A549 (cell line): ENCODE results near the gene INHA. TPM values are rescaled to one million over a fixed set of nuclear protein-coding genes. Genes with fewer than 3 reads are reported as not detected.

Source experiments
- ATAC-seq, 2 experiments: fragments of 200-7000 bp in 1 of 2; fragments of >200 bp in 1 of 2; cut with Nextera tagmentation in 1 of 2; cut with Tn5 transposase in 1 of 2; 3 replicates each; pipeline versions ENCODE4 v1.8.0 to v1.9.1; 2018 to 2020; ENCODE audit warnings: mild to moderate bottlenecking in 1 of 2, moderate library complexity in 1 of 2
- CTCF ChIA-PET: fragments of 300-600 bp; sonication (Branson Sonifier 250); formaldehyde crosslinking; extraction: SDS; loops from one replicate; lab custom pipeline; 2021; ENCODE audit warnings: antibody characterized with exemption, inconsistent platforms; lab: Yijun Ruan, JAX
- POLR2A ChIA-PET: fragments of 350-600 bp; formaldehyde crosslinking; extraction: SDS; loops from one replicate; lab custom pipeline; 2021; ENCODE audit warnings: antibody characterized with exemption, inconsistent platforms; lab: Yijun Ruan, JAX
- DNase-seq, 2 experiments: peaks; one replicate each; pipeline versions ENCODE4 v3.0.0 to v3.0.0-alpha.2; 2011 to 2016; ENCODE audit warnings: low read depth in 1 of 2, low spot score in 1 of 2
- FAIRE-seq: peaks from 2 replicates; lab custom pipeline; 2011; peaks lifted over from hg19 to GRCh38; lab: Jason Lieb, UNC
- H3K27ac ChIP-seq, 2 experiments: fragments of >200 bp; sonication (Bioruptor Twin); formaldehyde crosslinking; 3 replicates each; pipeline ENCODE4 v1.5.1; 2016 to 2017
- H3K4me1 ChIP-seq: fragments of >200 bp; sonication (Bioruptor Twin); formaldehyde crosslinking; 3 replicates; pipeline ENCODE4 v1.6.1; 2016
- H3K4me2 ChIP-seq: fragments of >200 bp; sonication (Bioruptor Twin); formaldehyde crosslinking; 3 replicates; pipeline ENCODE4 v1.6.1; 2016
- H3K4me3 ChIP-seq: fragments of >200 bp; sonication (Bioruptor Twin); formaldehyde crosslinking; 3 replicates; pipeline ENCODE4 v1.5.1; 2016
- H3K9me3 ChIP-seq: fragments of >200 bp; sonication (Bioruptor Twin); formaldehyde crosslinking; 3 replicates; pipeline ENCODE4 v1.6.1; 2016
- CBX2 ChIP-seq: fragments of 200-600 bp; sonication (generic); IDR thresholded peaks from 2 replicates; pipeline ENCODE4 v1.6.1; 2016; ENCODE audit warnings: low read depth, mild to moderate bottlenecking, borderline replicate concordance
- CBX8 ChIP-seq: fragments of 200-600 bp; sonication (generic); IDR thresholded peaks from 2 replicates; pipeline ENCODE4 v1.6.1; 2016
- CHD4 ChIP-seq: fragments of 200-600 bp; sonication (generic); IDR thresholded peaks from 2 replicates; pipeline ENCODE4 v1.6.1; 2016; ENCODE audit warnings: antibody characterized with exemption, mild to moderate bottlenecking, borderline replicate concordance
- EHF ChIP-seq: fragments of 250-450 bp; sonication (Bioruptor Pico); IDR thresholded peaks from 2 replicates; pipeline ENCODE4 v1.5.0; 2020; ENCODE audit warnings: mild to moderate bottlenecking
- EP300 ChIP-seq, 2 experiments: fragments of >200 bp; sonication (Bioruptor Twin); formaldehyde crosslinking; IDR thresholded peaks; 2 replicates in 1 of 2; 3 replicates in 1 of 2; pipeline ENCODE4 v1.6.1; 2016 to 2017
- HES2 ChIP-seq: fragments of >200 bp; sonication (Bioruptor Twin); formaldehyde crosslinking; IDR thresholded peaks from 2 replicates; pipeline ENCODE4 v1.6.1; 2016
- HOXB13 ChIP-seq: fragments of 250-450 bp; sonication (Bioruptor Pico); IDR thresholded peaks from 2 replicates; pipeline ENCODE4 v1.5.0; 2020; ENCODE audit warnings: low read depth, mild to moderate bottlenecking, moderate library complexity
- KDM1A ChIP-seq: fragments of 200-600 bp; sonication (generic); IDR thresholded peaks from 2 replicates; pipeline ENCODE4 v1.6.1; 2016; ENCODE audit warnings: low read depth, mild to moderate bottlenecking
- KDM5A ChIP-seq: fragments of 200-600 bp; sonication (generic); IDR thresholded peaks from 2 replicates; pipeline ENCODE4 v1.6.1; 2016; ENCODE audit warnings: antibody characterized with exemption, mild to moderate bottlenecking
- MAFK ChIP-seq: fragments of 450-650 bp; IDR thresholded peaks from 2 replicates; pipeline ENCODE4 v1.6.1; 2014; ENCODE audit not compliant: partially characterized antibody
- MAX ChIP-seq: IDR thresholded peaks from 2 replicates; pipeline ENCODE4 v1.6.1; 2012
- NPAS2 ChIP-seq: fragments of 250-450 bp; sonication (Bioruptor Pico); IDR thresholded peaks from 2 replicates; pipeline ENCODE4 v1.8.0; 2022; ENCODE audit warnings: mild to moderate bottlenecking, moderate library complexity, borderline replicate concordance
- NR3C1 ChIP-seq: fragments of >200 bp; sonication (Bioruptor Twin); formaldehyde crosslinking; IDR thresholded peaks from 3 replicates; pipeline ENCODE4 v1.6.1; 2017
- POLR2A ChIP-seq: IDR thresholded peaks from 2 replicates; pipeline ENCODE4 v1.6.1; 2012; ENCODE audit warnings: mild to moderate bottlenecking, low read length
- RAD21 ChIP-seq, 2 experiments: fragments of >200 bp in 1 of 2; sonication (Bioruptor Twin) in 1 of 2; formaldehyde crosslinking in 1 of 2; IDR thresholded peaks in 1 of 2; conservative IDR thresholded peaks in 1 of 2; 2 replicates in 1 of 2; 3 replicates in 1 of 2; pipeline ENCODE4 v1.6.1; 2012 to 2018; ENCODE audit warnings: inconsistent platforms in 1 of 2
- RFX5 ChIP-seq: fragments of 450-650 bp; IDR thresholded peaks from 2 replicates; pipeline ENCODE4 v1.7.1; 2014; ENCODE audit warnings: antibody characterized with exemption, mild to moderate bottlenecking, moderate library complexity
- TFCP2L1 ChIP-seq: fragments of 250-450 bp; sonication (Bioruptor Pico); IDR thresholded peaks from 2 replicates; pipeline ENCODE4 v1.5.0; 2021; ENCODE audit warnings: mild to moderate bottlenecking
- ZSCAN20 ChIP-seq: fragments of 250-450 bp; sonication (Bioruptor Pico); IDR thresholded peaks from 2 replicates; pipeline ENCODE4 v1.8.0; 2022; ENCODE audit warnings: mild to moderate bottlenecking, moderate library complexity
- WGBS: methylation state at CpG from one replicate; pipeline ENCODE4 v1.1.6; 2017; ENCODE audit errors: missing lambda C conversion rate; 5-methylcytosine and 5-hydroxymethylcytosine counted together
- polyA plus RNA-seq, 4 experiments: library from polyadenylated mRNA; depleted of rRNA in 3 of 4; stranded (reverse); fragments of >200 nt; fragmentation: RNase III in 1 of 4; extraction: RNeasy Plus Mini Kit Qiagen cat#74134 plus additional on column Dnase treatment in 1 of 4; gene quantifications; 2 replicates in 3 of 4; 3 replicates in 1 of 4; pipeline ENCODE4 v1.2.3, GENCODE V29; 2011 to 2017
- TF ChIP-seq, protein P1 (sequence below): fragments of 250-450 bp; sonication (Bioruptor Pico); IDR thresholded peaks from 2 replicates; pipeline ENCODE4 v1.5.0; 2020; ENCODE audit warnings: low read depth, mild to moderate bottlenecking, moderate library complexity
- TF ChIP-seq, protein P2 (sequence below): fragments of 200-600 bp; sonication (generic); IDR thresholded peaks from 2 replicates; pipeline ENCODE4 v1.6.1; 2016; ENCODE audit warnings: antibody characterized with exemption, mild to moderate bottlenecking, moderate library complexity
- TF ChIP-seq, protein P3 (sequence below): IDR thresholded peaks from 2 replicates; pipeline ENCODE4 v1.6.1; 2012

Gene INHA
- polyA plus RNA-seq, 2 of the 4 experiments (the other 2 are of a cell fraction) = 0.49 to 0.72 TPM

GRCh38 chr2:219567791-219568361 lies 4.2 kb upstream of the INHA start:
- DNase-seq = no peak
- TF ChIP-seq RAD21 (conservative IDR thresholded peaks at IDR 0.05 in 1 of 2, IDR thresholded peaks at IDR 0.05 in 1 of 2) (no peak), NR3C1 (no peak), CHD4 (no peak), MAFK (no peak), NPAS2 (CRISPR knock-in tag) (no peak), ZSCAN20 (CRISPR knock-in tag) (no peak), KDM5A (no peak), POLR2A (no peak), KDM1A (no peak), HES2 (no peak), EHF (CRISPR knock-in tag) (no peak), RFX5 (no peak)
- TF ChIP-seq, protein P1, sequence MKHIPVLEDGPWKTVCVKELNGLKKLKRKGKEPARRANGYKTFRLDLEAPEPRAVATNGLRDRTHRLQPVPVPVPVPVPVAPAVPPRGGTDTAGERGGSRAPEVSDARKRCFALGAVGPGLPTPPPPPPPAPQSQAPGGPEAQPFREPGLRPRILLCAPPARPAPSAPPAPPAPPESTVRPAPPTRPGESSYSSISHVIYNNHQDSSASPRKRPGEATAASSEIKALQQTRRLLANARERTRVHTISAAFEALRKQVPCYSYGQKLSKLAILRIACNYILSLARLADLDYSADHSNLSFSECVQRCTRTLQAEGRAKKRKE = no peak
- ChIA-PET POLR2A (no interaction called here), CTCF (interaction anchor here (0.6 kb wide), 1 partner anchor 256 kb away, joined by 3 read pairs; no protein-coding TSS in a partner anchor)
- ATAC-seq = no peak
- Histone ChIP-seq H3K4me3 (no peak overlapping the region), H3K4me2 (no peak overlapping the region), H3K27ac (no peak overlapping the region), H3K9me3 (no peaks in the 10 kb centered on the region), H3K4me1 (peaks cover 14% of the 10 kb centered on the region)
- WGBS = 92% methylated on average over 25 of the region's 35 CpGs
- no peak for FAIRE-seq

DNA sequence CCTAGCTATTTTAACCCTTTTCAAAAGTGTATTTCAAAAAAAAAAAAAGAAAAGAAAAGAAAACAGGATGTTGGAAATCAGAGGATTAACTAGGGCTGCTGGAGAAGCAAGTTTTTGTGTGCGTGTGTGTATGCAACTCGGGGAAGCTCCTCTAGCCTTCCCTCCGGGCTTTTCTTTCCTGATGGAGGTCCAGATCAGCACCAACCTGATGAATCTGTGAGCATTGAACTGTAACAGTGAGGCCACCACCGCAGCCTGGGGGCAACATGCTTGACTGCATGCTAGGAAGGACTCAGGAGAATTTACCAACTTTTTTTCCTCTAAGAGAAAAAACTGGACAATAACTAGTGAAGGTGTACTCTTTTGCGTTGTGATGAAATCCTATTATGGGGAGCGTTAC lies 3.1 kb upstream of the INHA start:
- DNase-seq (no peak), FAIRE-seq (no peak), ATAC-seq (no peak)
- H3K27ac ChIP-seq = no peak overlapping the region
- TF ChIP-seq, protein P2, sequence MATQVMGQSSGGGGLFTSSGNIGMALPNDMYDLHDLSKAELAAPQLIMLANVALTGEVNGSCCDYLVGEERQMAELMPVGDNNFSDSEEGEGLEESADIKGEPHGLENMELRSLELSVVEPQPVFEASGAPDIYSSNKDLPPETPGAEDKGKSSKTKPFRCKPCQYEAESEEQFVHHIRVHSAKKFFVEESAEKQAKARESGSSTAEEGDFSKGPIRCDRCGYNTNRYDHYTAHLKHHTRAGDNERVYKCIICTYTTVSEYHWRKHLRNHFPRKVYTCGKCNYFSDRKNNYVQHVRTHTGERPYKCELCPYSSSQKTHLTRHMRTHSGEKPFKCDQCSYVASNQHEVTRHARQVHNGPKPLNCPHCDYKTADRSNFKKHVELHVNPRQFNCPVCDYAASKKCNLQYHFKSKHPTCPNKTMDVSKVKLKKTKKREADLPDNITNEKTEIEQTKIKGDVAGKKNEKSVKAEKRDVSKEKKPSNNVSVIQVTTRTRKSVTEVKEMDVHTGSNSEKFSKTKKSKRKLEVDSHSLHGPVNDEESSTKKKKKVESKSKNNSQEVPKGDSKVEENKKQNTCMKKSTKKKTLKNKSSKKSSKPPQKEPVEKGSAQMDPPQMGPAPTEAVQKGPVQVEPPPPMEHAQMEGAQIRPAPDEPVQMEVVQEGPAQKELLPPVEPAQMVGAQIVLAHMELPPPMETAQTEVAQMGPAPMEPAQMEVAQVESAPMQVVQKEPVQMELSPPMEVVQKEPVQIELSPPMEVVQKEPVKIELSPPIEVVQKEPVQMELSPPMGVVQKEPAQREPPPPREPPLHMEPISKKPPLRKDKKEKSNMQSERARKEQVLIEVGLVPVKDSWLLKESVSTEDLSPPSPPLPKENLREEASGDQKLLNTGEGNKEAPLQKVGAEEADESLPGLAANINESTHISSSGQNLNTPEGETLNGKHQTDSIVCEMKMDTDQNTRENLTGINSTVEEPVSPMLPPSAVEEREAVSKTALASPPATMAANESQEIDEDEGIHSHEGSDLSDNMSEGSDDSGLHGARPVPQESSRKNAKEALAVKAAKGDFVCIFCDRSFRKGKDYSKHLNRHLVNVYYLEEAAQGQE = no peak
- TF ChIP-seq CBX8 (no peak), ZSCAN20 (CRISPR knock-in tag) (no peak), NPAS2 (CRISPR knock-in tag) (no peak), KDM1A (no peak), EP300 (IDR thresholded peaks at IDR 0.05) (no peak), MAX (no peak), CBX2 (no peak), TFCP2L1 (CRISPR knock-in tag) (no peak), HOXB13 (CRISPR knock-in tag) (no peak)
- TF ChIP-seq, protein P3, sequence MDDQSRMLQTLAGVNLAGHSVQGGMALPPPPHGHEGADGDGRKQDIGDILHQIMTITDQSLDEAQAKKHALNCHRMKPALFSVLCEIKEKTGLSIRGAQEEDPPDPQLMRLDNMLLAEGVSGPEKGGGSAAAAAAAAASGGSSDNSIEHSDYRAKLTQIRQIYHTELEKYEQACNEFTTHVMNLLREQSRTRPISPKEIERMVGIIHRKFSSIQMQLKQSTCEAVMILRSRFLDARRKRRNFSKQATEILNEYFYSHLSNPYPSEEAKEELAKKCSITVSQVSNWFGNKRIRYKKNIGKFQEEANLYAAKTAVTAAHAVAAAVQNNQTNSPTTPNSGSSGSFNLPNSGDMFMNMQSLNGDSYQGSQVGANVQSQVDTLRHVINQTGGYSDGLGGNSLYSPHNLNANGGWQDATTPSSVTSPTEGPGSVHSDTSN = no peak
- TF ChIP-seq, protein P1 = no peak
- POLR2A ChIA-PET = no interaction called here
- peaks cover 14% of the 10 kb centered on the region for H3K4me1 ChIP-seq
- H3K4me3 ChIP-seq = no peak overlapping the region
- WGBS = 90% methylated on average over 6 of the region's 6 CpGs
- CTCF ChIA-PET = interaction anchor here (0.7 to 1.3 kb wide), 2 partner anchors 9 to 19 kb away, joined by 3 to 6 read pairs; no protein-coding TSS in a partner anchor
- H3K4me2 ChIP-seq = no peak overlapping the region
- no peaks in the 10 kb centered on the region for H3K9me3 ChIP-seq
